Measurements from ENCODE around the gene RASSF3. TPM values are rescaled to one million over a fixed set of nuclear protein-coding genes. Genes with fewer than 3 reads are reported as not detected.

RASSF3 gene
- total and polyA plus RNA-seq, 2 experiments from 2014 or later: 20.6 to 39.6 TPM

DNA sequence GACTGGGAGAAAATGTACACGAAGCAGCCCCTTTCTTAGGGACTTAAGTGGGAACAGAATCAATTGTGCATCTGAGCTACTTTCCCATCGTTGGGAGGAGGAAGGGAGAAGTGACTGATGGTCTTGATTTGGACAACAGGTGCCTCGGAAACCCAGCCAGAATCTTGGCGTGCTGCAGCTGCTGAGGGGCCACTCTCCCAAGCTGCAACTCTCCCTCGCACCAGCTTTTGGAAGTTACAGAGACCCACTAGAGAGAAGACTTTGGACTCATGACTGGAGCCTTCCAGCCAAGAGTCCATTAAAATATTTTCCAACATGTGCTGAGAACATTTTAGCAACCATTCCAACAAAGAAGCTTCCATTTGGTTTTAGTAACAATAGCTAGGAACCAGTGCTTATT is 96.6 kb downstream of the RASSF3 start (continued):
- TF ChIP-seq REST (IDR thresholded peaks at IDR 0.05; ENCODE audit: unreplicated experiment): no peak
- TF ChIP-seq, protein P1, sequence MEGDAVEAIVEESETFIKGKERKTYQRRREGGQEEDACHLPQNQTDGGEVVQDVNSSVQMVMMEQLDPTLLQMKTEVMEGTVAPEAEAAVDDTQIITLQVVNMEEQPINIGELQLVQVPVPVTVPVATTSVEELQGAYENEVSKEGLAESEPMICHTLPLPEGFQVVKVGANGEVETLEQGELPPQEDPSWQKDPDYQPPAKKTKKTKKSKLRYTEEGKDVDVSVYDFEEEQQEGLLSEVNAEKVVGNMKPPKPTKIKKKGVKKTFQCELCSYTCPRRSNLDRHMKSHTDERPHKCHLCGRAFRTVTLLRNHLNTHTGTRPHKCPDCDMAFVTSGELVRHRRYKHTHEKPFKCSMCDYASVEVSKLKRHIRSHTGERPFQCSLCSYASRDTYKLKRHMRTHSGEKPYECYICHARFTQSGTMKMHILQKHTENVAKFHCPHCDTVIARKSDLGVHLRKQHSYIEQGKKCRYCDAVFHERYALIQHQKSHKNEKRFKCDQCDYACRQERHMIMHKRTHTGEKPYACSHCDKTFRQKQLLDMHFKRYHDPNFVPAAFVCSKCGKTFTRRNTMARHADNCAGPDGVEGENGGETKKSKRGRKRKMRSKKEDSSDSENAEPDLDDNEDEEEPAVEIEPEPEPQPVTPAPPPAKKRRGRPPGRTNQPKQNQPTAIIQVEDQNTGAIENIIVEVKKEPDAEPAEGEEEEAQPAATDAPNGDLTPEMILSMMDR (conservative IDR thresholded peaks at IDR 0.05; ENCODE audit: low read depth in 2 of 2): no peak

- H3K4me2 ChIP-seq: no peak overlapping the region
- ATAC-seq: no peak
- no peak overlapping the region for H3K27ac Mint-ChIP-seq
- H2AFZ ChIP-seq: no peak overlapping the region
- H3K79me2 ChIP-seq (replicated peaks; ENCODE audit: insufficient read depth): no peaks in the 10 kb centered on the region
- no peaks in the 10 kb centered on the region; the same call in 2 of the 3 replicates for H3K9me3 Mint-ChIP-seq
- H4K20me1 ChIP-seq (replicated peaks; ENCODE audit: insufficient read depth): no peaks in the 10 kb centered on the region
- no peaks in the 10 kb centered on the region for H3K27me3 ChIP-seq (ENCODE audit: insufficient read depth)
- H3K27me3 Mint-ChIP-seq (ENCODE audit: insufficient read depth, low read depth, poor library complexity): peaks cover 3% of the 10 kb centered on the region
- DNase-seq (ENCODE audit: low spot score): no peak
- no peaks in the 10 kb centered on the region for H3K36me3 ChIP-seq (ENCODE audit: insufficient read depth)
- no peak overlapping the region for H3K4me3 Mint-ChIP-seq
- no peaks in the 10 kb centered on the region for H3K4me1 Mint-ChIP-seq
- no peaks in the 10 kb centered on the region for H3F3A ChIP-seq (replicated peaks; ENCODE audit: low read depth)
- no peak overlapping the region for H3K4me3 ChIP-seq
- H3K36me3 Mint-ChIP-seq (ENCODE audit: low read depth): peaks cover 3% of the 10 kb centered on the region; the same call in 1 of the 3 replicates
- 0 out of 2 replicates have a peak, but pooled peaks cover 4% of the 10 kb centered on the region for H3K9me2 ChIP-seq (ENCODE audit: insufficient read depth)
- no peak overlapping the region for H3K27ac ChIP-seq (ENCODE audit: low read depth)
- H3K4me1 ChIP-seq (ENCODE audit: insufficient read depth): no peaks in the 10 kb centered on the region
- TF ChIP-seq, protein P1 (conservative IDR thresholded peaks at IDR 0.05; ENCODE audit: low read depth in 2 of 2): no peak
- TF ChIP-seq NANOG (IDR thresholded peaks at IDR 0.05; ENCODE audit: borderline replicate concordance) (no peak), STAT1 (IDR thresholded peaks at IDR 0.05; ENCODE audit: unreplicated experiment) (no peak), JUNB (IDR thresholded peaks at IDR 0.05; ENCODE audit: unreplicated experiment) (no peak), CREB1 (CRISPR knock-in tag; IDR thresholded peaks at IDR 0.05; ENCODE audit: low read depth) (no peak), ZNF462 (CRISPR knock-in tag; IDR thresholded peaks at IDR 0.05) (no peak)
These were observed 97.1 kb downstream of the RASSF3 start for GRCh38 chr12:64707362-64707761.
